Activated T-cell treated with anti-CD3 and anti-CD28 coated beads, Interleukin-2, amount 50 U/mL, for 4 hours (primary cell): ENCODE results near the gene PRDM12. TPM values are rescaled to one million over a fixed set of nuclear protein-coding genes. Genes with fewer than 3 reads are reported as not detected.

ENCODE experiments used
- ATAC-seq, 2 donors: fragments of 200-7000 bp; cut with Tn5 transposase; one replicate each; pipeline ENCODE4 v1.10.0; 2021
- DNase-seq: peaks from one replicate; pipeline ENCODE4 v3.0.0-alpha.2; 2020
- H3K27me3 Mint-ChIP-seq: one replicate; pipeline ENCODE4 v1.8.0; 2021; ENCODE audit warnings: low read depth, mixed read lengths
- H3K36me3 Mint-ChIP-seq: one replicate; pipeline ENCODE4 v1.8.0; 2022; ENCODE audit warnings: mixed read lengths; ENCODE audit not compliant: insufficient read depth
- H3K4me1 Mint-ChIP-seq: one replicate; pipeline ENCODE4 v1.8.0; 2021; ENCODE audit warnings: low read depth, mixed read lengths
- H3K4me3 Mint-ChIP-seq: one replicate; pipeline ENCODE4 v1.8.0; 2021; ENCODE audit warnings: mild to moderate bottlenecking, moderate library complexity, mixed read lengths
- H3K9me3 Mint-ChIP-seq: one replicate; pipeline ENCODE4 v1.8.0; 2021; ENCODE audit warnings: mixed read lengths
- total RNA-seq, 3 donors: library from RNA; stranded (reverse); gene quantifications; one replicate each; pipeline ENCODE4 v1.2.1, GENCODE V29; 2021

Gene PRDM12
- total RNA-seq, 3 donors from 2014 or later = 0.08 to 0.18 (median 0.14) TPM

GRCh38 chr9:130729145-130729544 lies 64.8 kb downstream of the PRDM12 start:
- DNase-seq (no peak), ATAC-seq (no peak)
- no peaks in the 10 kb centered on the region for H3K9me3 Mint-ChIP-seq
- no peaks in the 10 kb centered on the region for H3K27me3 Mint-ChIP-seq
- peaks cover 15% of the 10 kb centered on the region for H3K4me1 Mint-ChIP-seq
- H3K36me3 Mint-ChIP-seq = peaks cover 5% of the 10 kb centered on the region
- H3K4me3 Mint-ChIP-seq = no peak overlapping the region

- Mint-ChIP-seq H3K4me3 (no peak overlapping the region), H3K36me3 (peaks cover 5% of the 10 kb centered on the region), H3K4me1 (peaks cover 18% of the 10 kb centered on the region), H3K27me3 (no peaks in the 10 kb centered on the region), H3K9me3 (no peaks in the 10 kb centered on the region)
- ATAC-seq (no peak), DNase-seq (no peak)
Observed at GRCh38 chr9:130731355-130731754, 67.0 kb downstream of the PRDM12 start.

GRCh38 chr9:130732136-130732535 lies 67.7 kb downstream of the PRDM12 start:
- Mint-ChIP-seq H3K27me3 (no peaks in the 10 kb centered on the region), H3K36me3 (peaks cover 5% of the 10 kb centered on the region), H3K9me3 (no peaks in the 10 kb centered on the region), H3K4me3 (no peak overlapping the region), H3K4me1 (peaks cover 18% of the 10 kb centered on the region)
- ATAC-seq (no peak), DNase-seq (no peak)

Other genes starting within 250 kb of the PRDM12 start
- gene ASS1, start 219.6 kb upstream of the PRDM12 start, total RNA-seq = 1 to 10 TPM; 1.4 to 2.6 (median 2.6) TPM
- 10 to 100 TPM; 50.5 to 54.4 (median 53.4) TPM for gene FUBP3, start 85.0 kb upstream of the PRDM12 start, total RNA-seq
- gene EXOSC2, start 29.2 kb downstream of the PRDM12 start, total RNA-seq = 100 to 1,000 TPM; 112 to 116 (median 113) TPM
- 10 to 100 TPM; 37.1 to 38.8 (median 38.2) TPM for gene ABL1, start 170.7 kb downstream of the PRDM12 start, total RNA-seq
- gene QRFP, start 232.2 kb downstream of the PRDM12 start, total RNA-seq = not detected